GM13977 (cell line): ENCODE results near the gene SP8.

Experiments used
- DNase-seq: peaks from one replicate; pipeline ENCODE4 v3.0.0; 2012; ENCODE audit warnings: low spot score
- CTCF ChIP-seq: IDR thresholded peaks from 2 replicates; pipeline ENCODE4 v1.5.1; 2012; ENCODE audit warnings: mild to moderate bottlenecking, control low read depth; ENCODE audit not compliant: insufficient read depth; ENCODE audit errors: extremely low read depth, missing control alignments
- in situ Hi-C: fragments of 300-500 bp; cut with MboI; formaldehyde crosslinking; loops from one replicate; pipeline ENCODE4 v1.12.0; 2022; ENCODE audit warnings: low sequenced_read_pairs, low pct_unique_long_range_greater_than_20kb, mixed read lengths, inconsistent platforms; ENCODE audit not compliant: unreplicated experiment

The SP8 gene

DNA sequence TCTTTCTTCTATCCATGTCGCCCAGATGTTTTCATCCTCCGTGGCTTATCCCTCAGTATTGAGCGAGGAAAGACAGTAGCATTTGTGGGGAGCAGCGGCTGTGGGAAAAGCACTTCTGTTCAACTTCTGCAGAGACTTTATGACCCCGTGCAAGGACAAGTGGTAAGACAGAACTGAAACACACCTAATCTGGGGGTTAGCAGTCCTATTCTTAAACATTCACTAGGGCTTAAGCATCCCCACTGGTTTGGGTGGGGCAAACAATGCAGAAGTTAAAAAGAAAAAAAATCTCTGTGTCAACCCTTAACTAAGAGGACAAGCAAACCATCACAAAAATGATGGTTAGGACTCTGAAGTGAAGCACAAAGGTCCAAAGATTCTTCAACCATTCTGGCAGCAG is 43.8 kb downstream of the SP8 start:
- TF ChIP-seq CTCF: no peak
- DNase-seq: no peak
- in situ Hi-C loops: no loop called here

DNA sequence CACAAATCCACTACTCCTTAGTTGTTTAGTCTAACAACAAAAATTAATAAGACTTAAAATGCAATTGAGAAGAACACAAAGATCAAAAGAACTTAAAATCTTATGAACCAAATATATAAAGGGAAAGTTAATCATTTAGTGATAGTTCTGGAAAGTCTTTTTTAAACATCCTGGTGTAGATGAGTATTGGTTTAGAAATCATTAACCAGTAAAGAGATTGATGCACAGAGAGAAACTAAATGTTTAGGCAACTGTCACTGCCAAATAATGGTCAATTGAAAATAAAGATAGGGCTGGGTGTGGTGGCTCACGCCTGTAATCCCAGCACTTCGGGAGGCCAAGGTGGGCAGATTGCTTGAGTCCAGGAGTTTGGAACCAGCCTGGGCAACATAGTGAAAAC is 44.9 kb downstream of the SP8 start:
- in situ Hi-C loops: no loop called here
- no peak for DNase-seq
- no peak for TF ChIP-seq CTCF

DNA sequence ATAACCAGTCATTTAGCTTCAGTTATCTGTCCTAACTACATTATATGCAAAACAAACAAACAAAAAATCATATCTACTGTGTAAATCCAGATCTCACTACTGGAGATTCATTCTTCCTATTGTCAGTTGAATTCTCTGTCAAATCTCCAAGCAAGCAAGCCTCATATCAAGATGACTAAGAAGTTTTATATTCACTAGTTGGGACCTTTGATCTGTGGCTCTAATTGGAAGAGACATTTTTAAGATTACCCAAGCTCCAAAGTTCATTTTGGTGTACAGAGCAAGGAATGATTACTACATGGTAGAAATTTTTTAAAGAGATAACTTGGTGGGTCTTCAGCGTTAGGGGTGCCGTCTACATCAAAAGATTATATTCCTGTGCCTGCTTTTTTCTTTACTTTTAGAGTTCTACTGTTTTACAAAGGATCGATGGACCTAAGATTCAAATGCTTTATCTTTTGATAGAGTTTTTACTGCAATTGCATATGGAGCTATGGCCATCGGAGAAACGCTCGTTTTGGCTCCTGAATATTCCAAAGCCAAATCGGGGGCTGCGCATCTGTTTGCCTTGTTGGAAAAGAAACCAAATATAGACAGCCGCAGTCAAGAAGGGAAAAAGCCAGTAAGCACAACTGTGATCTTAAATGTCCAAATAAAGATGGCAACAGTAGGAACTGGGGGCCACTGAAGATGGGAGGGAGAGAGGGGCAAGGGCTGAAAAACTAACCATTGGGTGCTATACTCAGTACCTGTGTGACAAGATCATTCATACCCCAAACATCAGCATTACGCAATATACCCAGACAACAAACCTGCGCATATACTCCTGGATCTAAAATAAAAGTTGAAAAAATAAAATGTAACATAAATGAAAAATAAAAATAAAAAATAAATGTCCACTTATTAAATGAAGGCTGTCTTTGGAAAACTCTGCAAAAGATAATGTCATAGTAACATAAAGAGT is 47.9 kb downstream of the SP8 start:
- no peak for DNase-seq
- in situ Hi-C loops: no loop called here
- no peak for TF ChIP-seq CTCF

GRCh38 chr7:20737840-20738448 is 48.7 kb downstream of the SP8 start:
- no peak for DNase-seq
- no peak for TF ChIP-seq CTCF
- in situ Hi-C loops: no loop called here

DNA sequence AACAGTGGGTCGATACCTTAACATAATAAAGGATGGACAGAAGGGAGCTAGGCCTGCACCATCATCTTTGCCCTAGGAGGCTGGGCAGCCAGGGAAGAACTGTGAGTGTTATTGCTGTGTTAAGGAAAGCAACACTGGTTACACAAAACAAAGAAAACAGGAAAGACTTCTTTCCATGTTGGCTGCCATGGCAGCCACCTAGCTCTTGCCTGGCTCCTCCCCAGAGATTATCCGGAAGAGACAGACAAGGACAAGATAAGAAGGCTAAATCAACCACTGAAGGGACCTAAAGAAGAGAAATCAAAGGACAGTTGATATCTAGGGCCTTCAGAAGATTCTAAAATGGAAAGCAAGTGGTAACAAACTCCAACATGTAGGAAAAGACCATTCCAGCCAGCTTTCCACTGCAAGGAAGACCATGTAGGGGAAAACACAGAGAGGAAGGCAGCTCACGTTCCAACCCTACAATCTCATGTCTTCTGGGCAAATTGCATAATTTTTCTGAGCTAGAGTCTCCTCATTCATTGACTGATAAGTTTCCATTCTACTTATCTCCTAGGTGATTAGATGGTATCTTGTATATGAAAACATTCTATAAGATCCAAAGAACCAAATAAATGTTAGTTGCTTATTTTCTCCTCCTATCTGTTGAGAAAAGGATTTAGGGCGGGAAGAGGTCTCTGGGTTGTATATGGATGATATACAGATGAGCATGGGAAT is 51.2 kb downstream of the SP8 start:
- in situ Hi-C loops: no loop called here
- TF ChIP-seq CTCF: no peak
- DNase-seq: no peak
